B cell (primary cell): ENCODE results near the gene OR13G1. TPM values are rescaled to one million over a fixed set of nuclear protein-coding genes. Genes with fewer than 3 reads are reported as not detected.
"Not testable (repeated sequence)": the region's sequence is repeated elsewhere in the genome, so short reads cannot be mapped to it uniquely, and the experiment has no call there.

Experiments
- ATAC-seq: fragments of 200-7000 bp; cut with Tn5 transposase; one replicate; pipeline ENCODE4 v1.10.0; 2021; ENCODE audit warnings: low read depth, mild to moderate bottlenecking, moderate number of reproducible peaks, moderate library complexity
- CTCF ChIA-PET: fragments of 350-600 bp; sonication (Branson Sonifier 250); formaldehyde crosslinking; loops from one replicate; lab custom pipeline; 2021; ENCODE audit warnings: antibody characterized with exemption, inconsistent platforms; lab: Charles Lee
- POLR2A ChIA-PET: fragments of 350-600 bp; sonication (Branson Sonifier 250); formaldehyde crosslinking; loops from one replicate; lab custom pipeline; 2021; ENCODE audit warnings: antibody characterized with exemption; lab: Charles Lee
- DNase-seq: peaks from one replicate; pipeline ENCODE4 v3.0.0; 2013
- H2AFZ ChIP-seq: 2 replicates; pipeline ENCODE4 v1.6.1; 2012; ENCODE audit warnings: mild to moderate bottlenecking, low read depth, low read length; ENCODE audit not compliant: insufficient read depth, poor library complexity, severe bottlenecking
- H3K27ac ChIP-seq, 2 donors: 1 replicate in 1 of 2; 2 replicates in 1 of 2; pipeline ENCODE4 v1.5.1; 2012 to 2013; ENCODE audit warnings: low read length in 2 of 2, mild to moderate bottlenecking in 2 of 2, moderate library complexity in 1 of 2
- H3K27me3 ChIP-seq, 4 experiments: fragments of 200-600 bp in 1 of 4; sonication (generic) in 1 of 4; replicated peaks in 1 of 4; 1 replicate in 2 of 4; 2 replicates in 2 of 4; pipeline versions ENCODE4 v1.6.1 to v1.7.0; 2013 to 2016; ENCODE audit warnings: low read length in 3 of 4, mild to moderate bottlenecking in 2 of 4, mixed read lengths in 1 of 4, moderate library complexity in 1 of 4; ENCODE audit not compliant: insufficient read depth in 4 of 4, control insufficient read depth in 3 of 4; ENCODE audit errors: control extremely low read depth in 1 of 4
- H3K36me3 ChIP-seq, 2 experiments: replicated peaks in 1 of 2; 1 replicate in 1 of 2; 2 replicates in 1 of 2; pipeline versions ENCODE4 v1.6.1 to v1.7.1; 2013; ENCODE audit warnings: low read length in 1 of 2; ENCODE audit not compliant: insufficient read depth in 2 of 2, control insufficient read depth in 1 of 2; ENCODE audit errors: control extremely low read depth in 1 of 2, extremely low read depth in 1 of 2
- H3K4me1 ChIP-seq, 2 donors: fragments of 200-600 bp in 1 of 2; sonication (generic) in 1 of 2; 1 replicate in 1 of 2; 2 replicates in 1 of 2; pipeline versions ENCODE4 v1.5.1 to v1.6.1; 2013 to 2017; ENCODE audit warnings: low read length in 2 of 2; ENCODE audit not compliant: control insufficient read depth in 2 of 2, insufficient read depth in 2 of 2
- H3K4me2 ChIP-seq: replicated peaks from 2 replicates; pipeline ENCODE3; 2012; ENCODE audit warnings: mild to moderate bottlenecking, low read depth, low read length; ENCODE audit not compliant: poor library complexity, severe bottlenecking
- H3K4me3 ChIP-seq, 5 experiments: fragments of 200-600 bp in 1 of 5; sonication (generic) in 1 of 5; 1 replicate in 3 of 5; 2 replicates in 2 of 5; pipeline versions ENCODE4 v1.5.1 to v1.7.0; 2011 to 2016; ENCODE audit warnings: low read length in 4 of 5, mild to moderate bottlenecking in 4 of 5, low read depth in 2 of 5, control low read depth in 1 of 5, moderate library complexity in 1 of 5; ENCODE audit not compliant: insufficient read depth in 1 of 5; ENCODE audit errors: control extremely low read depth in 1 of 5, extremely low read depth in 1 of 5
- H3K79me2 ChIP-seq: fragments of 200-600 bp; sonication (generic); one replicate; pipeline ENCODE4 v1.6.0; 2016; ENCODE audit warnings: low read length; ENCODE audit not compliant: control insufficient read depth, insufficient read depth
- H3K9ac ChIP-seq: fragments of 200-600 bp; sonication (generic); 2 replicates; pipeline ENCODE4 v1.6.1; 2017; ENCODE audit warnings: mild to moderate bottlenecking, low read length, moderate library complexity
- H3K9me3 ChIP-seq, 3 donors: one replicate each; pipeline versions ENCODE4 v1.6.1 to v1.7.1; 2013; ENCODE audit warnings: low read length in 2 of 3; ENCODE audit not compliant: control insufficient read depth in 2 of 3, insufficient read depth in 1 of 3; ENCODE audit errors: control extremely low read depth in 1 of 3
- H4K20me1 ChIP-seq: 2 replicates; pipeline ENCODE4 v1.6.0; 2012; ENCODE audit warnings: mild to moderate bottlenecking, low read length; ENCODE audit not compliant: insufficient read depth, control insufficient read depth, poor library complexity, severe bottlenecking
- H3K27ac Mint-ChIP-seq: one replicate; pipeline ENCODE4 v1.8.0; 2021; ENCODE audit warnings: mixed read lengths
- H3K27me3 Mint-ChIP-seq: one replicate; pipeline ENCODE4 v1.8.0; 2021; ENCODE audit warnings: mixed read lengths
- H3K4me1 Mint-ChIP-seq: one replicate; pipeline ENCODE4 v1.8.0; 2021; ENCODE audit warnings: mixed read lengths
- H3K4me3 Mint-ChIP-seq: one replicate; pipeline ENCODE4 v1.8.0; 2021; ENCODE audit warnings: mixed read lengths
- H3K9me3 Mint-ChIP-seq: one replicate; pipeline ENCODE4 v1.8.0; 2022; ENCODE audit warnings: mixed read lengths; ENCODE audit not compliant: insufficient read depth
- EZH2 ChIP-seq: IDR thresholded peaks from 2 replicates; pipeline ENCODE4 v1.6.1; 2012; ENCODE audit warnings: borderline replicate concordance, low read depth, mild to moderate bottlenecking, moderate library complexity, low read length; ENCODE audit not compliant: insufficient read depth, poor library complexity, severe bottlenecking
- WGBS: methylation state at CpG from one replicate; pipeline ENCODE4 v1.1.5; 2013; ENCODE audit warnings: missing lambda C conversion rate; ENCODE audit not compliant: insufficient coverage; 5-methylcytosine and 5-hydroxymethylcytosine counted together
- intact Hi-C: fragments of 100-400 bp; cut with micrococcal nuclease; formaldehyde crosslinking; loops from one replicate; pipeline ENCODE4 v1.10.0; 2022
- polyA plus RNA-seq: library from polyadenylated mRNA; depleted of rRNA; stranded (reverse); fragments of >200 nt; gene quantifications from 2 replicates; pipeline ENCODE4 v1.2.3, GENCODE V29; 2012
- total RNA-seq, 2 donors: library from RNA; stranded (reverse); fragments of 120-200 nt in 1 of 2; gene quantifications; 1 replicate in 1 of 2; 2 replicates in 1 of 2; pipeline versions ENCODE4 v1.2.3 to v1.2.4, GENCODE V29; 2013 to 2022
- TF ChIP-seq, protein P1 (sequence below): fragments of 200-600 bp; IDR thresholded peaks from one replicate; pipeline ENCODE4 v1.8.0; 2022; ENCODE audit warnings: antibody characterized with exemption, mild to moderate bottlenecking

The OR13G1 gene
- total and polyA plus RNA-seq, 2 donors (not counting 1 experiment from before 2014, with no cell fraction given) = not detected

DNA sequence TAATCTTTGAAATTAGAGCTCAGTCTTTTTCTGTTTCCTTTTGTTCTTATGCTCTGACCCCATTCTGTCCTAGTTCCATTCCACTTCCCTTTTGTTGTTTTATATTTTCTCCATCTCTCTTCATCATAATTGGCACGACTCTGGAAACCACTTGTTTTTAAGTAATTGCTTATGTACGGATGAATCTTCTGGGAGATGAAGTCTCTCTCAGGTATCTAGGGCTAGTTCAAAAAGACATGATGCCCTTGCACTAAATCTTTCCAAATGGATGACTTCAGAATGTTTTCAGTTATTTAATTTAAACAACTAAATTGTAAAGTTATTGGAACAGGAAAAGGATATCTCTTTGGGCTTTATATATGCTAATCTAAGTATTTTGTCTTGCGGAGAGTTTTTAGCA is 37.0 kb upstream of the OR13G1 start, which contains the start of gene OR6F1:
Gene OR6F1 (minus strand): TSS at position 101 of the 400 bp plus-strand sequence. CDS start 3,891 bp downstream, outside the sequence.
- Histone ChIP-seq H3K4me1 (no peaks in the 10 kb centered on the region), H3K4me2 (no peak within 1 kb of the TSS), H3K4me3 (no peak within 1 kb of the TSS), H3K27ac (no peak within 1 kb of the TSS), H3K9me3 (peaks cover 0 to 9% (median 4%) of the 10 kb centered on the region in 3 donors), H3K79me2 (no peaks in the 10 kb centered on the region), H3K27me3 (no peaks in the 10 kb centered on the region), H3K36me3 (no peaks in the 10 kb centered on the region), H4K20me1 (no peaks in the 10 kb centered on the region), H2AFZ (no peak within 1 kb of the TSS), H3K9ac (no peak within 1 kb of the TSS)
- Mint-ChIP-seq H3K4me3 (no peak within 1 kb of the TSS), H3K4me1 (no peaks in the 10 kb centered on the region), H3K9me3 (peaks cover 5% of the 10 kb centered on the region), H3K27ac (no peak within 1 kb of the TSS), H3K27me3 (peaks cover 4% of the 10 kb centered on the region)
- TF ChIP-seq, protein P1, sequence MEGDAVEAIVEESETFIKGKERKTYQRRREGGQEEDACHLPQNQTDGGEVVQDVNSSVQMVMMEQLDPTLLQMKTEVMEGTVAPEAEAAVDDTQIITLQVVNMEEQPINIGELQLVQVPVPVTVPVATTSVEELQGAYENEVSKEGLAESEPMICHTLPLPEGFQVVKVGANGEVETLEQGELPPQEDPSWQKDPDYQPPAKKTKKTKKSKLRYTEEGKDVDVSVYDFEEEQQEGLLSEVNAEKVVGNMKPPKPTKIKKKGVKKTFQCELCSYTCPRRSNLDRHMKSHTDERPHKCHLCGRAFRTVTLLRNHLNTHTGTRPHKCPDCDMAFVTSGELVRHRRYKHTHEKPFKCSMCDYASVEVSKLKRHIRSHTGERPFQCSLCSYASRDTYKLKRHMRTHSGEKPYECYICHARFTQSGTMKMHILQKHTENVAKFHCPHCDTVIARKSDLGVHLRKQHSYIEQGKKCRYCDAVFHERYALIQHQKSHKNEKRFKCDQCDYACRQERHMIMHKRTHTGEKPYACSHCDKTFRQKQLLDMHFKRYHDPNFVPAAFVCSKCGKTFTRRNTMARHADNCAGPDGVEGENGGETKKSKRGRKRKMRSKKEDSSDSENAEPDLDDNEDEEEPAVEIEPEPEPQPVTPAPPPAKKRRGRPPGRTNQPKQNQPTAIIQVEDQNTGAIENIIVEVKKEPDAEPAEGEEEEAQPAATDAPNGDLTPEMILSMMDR = no peak
- TF ChIP-seq EZH2 = no peak
- ChIA-PET POLR2A (no interaction called here), CTCF (no interaction called here)
- ATAC-seq (no peak), DNase-seq (no peak)
- intact Hi-C loops = no loop called here
- WGBS = no CpG with 5 or more reads among the region's 3 CpGs

GRCh38 chr1:247713753-247714152 is 34.2 kb upstream of the OR13G1 start:
- ChIA-PET POLR2A (no interaction called here), CTCF (no interaction called here)
- Histone ChIP-seq H2AFZ (no peak overlapping the region), H3K9me3 (peaks cover 0 to 4% (median 0%) of the 10 kb centered on the region in 3 donors), H3K4me3 (no peak overlapping the region), H3K79me2 (no peaks in the 10 kb centered on the region), H3K36me3 (no peaks in the 10 kb centered on the region), H3K9ac (no peak overlapping the region), H3K4me1 (no peaks in the 10 kb centered on the region), H3K27me3 (no peaks in the 10 kb centered on the region), H3K27ac (no peak overlapping the region), H4K20me1 (no peaks in the 10 kb centered on the region), H3K4me2 (no peak overlapping the region)
- ATAC-seq (no peak), DNase-seq (no peak)
- H3K4me1 Mint-ChIP-seq = no peaks in the 10 kb centered on the region
- no peaks in the 10 kb centered on the region for H3K9me3 Mint-ChIP-seq
- no peak overlapping the region for H3K4me3 Mint-ChIP-seq
- peaks cover 4% of the 10 kb centered on the region for H3K27me3 Mint-ChIP-seq
- 98% methylated on average over 7 of the region's 7 CpGs for WGBS
- intact Hi-C loops = no loop called here
- H3K27ac Mint-ChIP-seq = no peak overlapping the region
- TF ChIP-seq, protein P1 = no peak
- TF ChIP-seq EZH2 = no peak

GRCh38 chr1:247710681-247711080 is 31.1 kb upstream of the OR13G1 start:
- H3K4me2 ChIP-seq, intact Hi-C loops, H3K27me3 ChIP-seq, H3K79me2 ChIP-seq, POLR2A ChIA-PET, H4K20me1 ChIP-seq, H3K27ac Mint-ChIP-seq, H3K4me1 Mint-ChIP-seq, H3K4me3 ChIP-seq, CTCF ChIA-PET, H3K9ac ChIP-seq, H3K4me3 Mint-ChIP-seq, H3K9me3 ChIP-seq, ATAC-seq, H3K36me3 ChIP-seq, H3K9me3 Mint-ChIP-seq, H3K27me3 Mint-ChIP-seq, H3K27ac ChIP-seq, DNase-seq, H3K4me1 ChIP-seq, H2AFZ ChIP-seq: not testable (repeated sequence)
- 100% methylated on average over 1 of the region's 8 CpGs for WGBS
